ENCODE results near the gene MUC6. TPM values are rescaled to one million over a fixed set of nuclear protein-coding genes. Genes with fewer than 3 reads are reported as not detected.
A peak's percentile ranks its signal among the peaks of the same experiment; 100 is the strongest.

Gene MUC6
- total RNA-seq, 2 experiments from 2014 or later: not detected

GRCh38 chr11:1048375-1049070 is 12.0 kb upstream of the MUC6 start:
- ATAC-seq (no peak), DNase-seq (no peak)
- intact Hi-C loops (cut with DNase I, micrococcal nuclease): no loop called here
- H3K4me3 Mint-ChIP-seq: no peak overlapping the region
- H3K36me3 Mint-ChIP-seq (ENCODE audit: low read depth): no peaks in the 10 kb centered on the region
- peaks cover 4% of the 10 kb centered on the region for H3K27me3 Mint-ChIP-seq
- no peak overlapping the region for H3K27ac Mint-ChIP-seq
- POLR2A ChIA-PET: no interaction called here
- H3K4me1 Mint-ChIP-seq: no peaks in the 10 kb centered on the region
- CTCF ChIA-PET: no interaction called here
- no peaks in the 10 kb centered on the region for H3K9me3 Mint-ChIP-seq (ENCODE audit: low read depth)

- Mint-ChIP-seq H3K4me1 (no peaks in the 10 kb centered on the region), H3K27ac (no peak overlapping the region), H3K36me3 (ENCODE audit: low read depth) (no peaks in the 10 kb centered on the region), H3K27me3 (peaks cover 4% of the 10 kb centered on the region), H3K4me3 (no peak overlapping the region), H3K9me3 (ENCODE audit: low read depth) (no peaks in the 10 kb centered on the region)
- ChIA-PET CTCF (no interaction called here), POLR2A (no interaction called here)
- no peak for DNase-seq
- intact Hi-C loops (cut with DNase I, micrococcal nuclease): no loop called here
- ATAC-seq: no peak
Measured at GRCh38 chr11:1047595-1048156, 11.2 kb upstream of the MUC6 start.

- CTCF ChIA-PET: no interaction called here
Measured at GRCh38 chr11:1044160-1044559, 7.6 kb upstream of the MUC6 start.

GRCh38 chr11:1043563-1044096 is 7.1 kb upstream of the MUC6 start:
- peaks cover 4% of the 10 kb centered on the region for H3K27me3 Mint-ChIP-seq
- ATAC-seq (no peak), DNase-seq (no peak)
- H3K27ac Mint-ChIP-seq: no peak overlapping the region
- ChIA-PET CTCF (no interaction called here), POLR2A (no interaction called here)
- H3K36me3 Mint-ChIP-seq (ENCODE audit: low read depth): no peaks in the 10 kb centered on the region
- no peaks in the 10 kb centered on the region for H3K4me1 Mint-ChIP-seq
- H3K9me3 Mint-ChIP-seq (ENCODE audit: low read depth): no peaks in the 10 kb centered on the region
- no peak overlapping the region for H3K4me3 Mint-ChIP-seq
- intact Hi-C loops (cut with DNase I, micrococcal nuclease): no loop called here

More at GRCh38 chr11:1044160-1044559, 7.6 kb upstream of the MUC6 start:
- DNase-seq (no peak), ATAC-seq (no peak)
- Mint-ChIP-seq H3K4me1 (no peaks in the 10 kb centered on the region), H3K36me3 (ENCODE audit: low read depth) (no peaks in the 10 kb centered on the region), H3K4me3 (no peak overlapping the region), H3K9me3 (ENCODE audit: low read depth) (no peaks in the 10 kb centered on the region), H3K27ac (no peak overlapping the region), H3K27me3 (peaks cover 4% of the 10 kb centered on the region)
- POLR2A ChIA-PET: no interaction called here
- intact Hi-C loops (cut with DNase I, micrococcal nuclease): no loop called here

- H3K4me3 Mint-ChIP-seq: no peak overlapping the region
- peaks cover 2% of the 10 kb centered on the region for H3K27me3 Mint-ChIP-seq
- no peaks in the 10 kb centered on the region for H3K36me3 Mint-ChIP-seq (ENCODE audit: low read depth)
- H3K27ac Mint-ChIP-seq: no peak overlapping the region
- intact Hi-C loops (cut with DNase I, micrococcal nuclease): no loop called here
- POLR2A ChIA-PET: no interaction called here
- CTCF ChIA-PET: no interaction called here
- no peaks in the 10 kb centered on the region for H3K4me1 Mint-ChIP-seq
- H3K9me3 Mint-ChIP-seq (ENCODE audit: low read depth): no peaks in the 10 kb centered on the region
- no peak for ATAC-seq
- peak; percentile 0 for DNase-seq
Measured at GRCh38 chr11:1042626-1043562, 6.4 kb upstream of the MUC6 start.

GRCh38 chr11:1041936-1042608 is 5.6 kb upstream of the MUC6 start:
- Mint-ChIP-seq H3K9me3 (ENCODE audit: low read depth) (no peaks in the 10 kb centered on the region), H3K4me1 (no peaks in the 10 kb centered on the region), H3K27me3 (no peaks in the 10 kb centered on the region), H3K36me3 (ENCODE audit: low read depth) (no peaks in the 10 kb centered on the region), H3K4me3 (no peak overlapping the region), H3K27ac (no peak overlapping the region)
- intact Hi-C loops (cut with DNase I, micrococcal nuclease): no loop called here
- ATAC-seq (no peak), DNase-seq (peak; percentile 2)
- CTCF ChIA-PET: interaction anchor here (0.6 kb wide), 1 partner anchor 20 kb away, joined by 3 read pairs; no protein-coding TSS in a partner anchor
- POLR2A ChIA-PET: no interaction called here

GRCh38 chr11:1041471-1041870 is 5.0 kb upstream of the MUC6 start:
- Mint-ChIP-seq H3K27me3 (no peaks in the 10 kb centered on the region), H3K27ac (no peak overlapping the region), H3K36me3 (ENCODE audit: low read depth) (no peaks in the 10 kb centered on the region), H3K4me3 (no peak overlapping the region), H3K4me1 (no peaks in the 10 kb centered on the region), H3K9me3 (ENCODE audit: low read depth) (no peaks in the 10 kb centered on the region)
- intact Hi-C loops (cut with DNase I, micrococcal nuclease): no loop called here
- DNase-seq (no peak), ATAC-seq (no peak)
- ChIA-PET CTCF (interaction anchor here (0.6 kb wide), 1 partner anchor 20 kb away, joined by 3 read pairs; no protein-coding TSS in a partner anchor), POLR2A (no interaction called here)

- intact Hi-C loops (cut with DNase I, micrococcal nuclease): no loop called here
- no peak for ATAC-seq
- CTCF ChIA-PET: interaction anchor here (0.6 kb wide), 1 partner anchor 21 kb away, joined by 3 read pairs; no protein-coding TSS in a partner anchor
- Mint-ChIP-seq H3K4me1 (no peaks in the 10 kb centered on the region), H3K27ac (no peak overlapping the region), H3K27me3 (no peaks in the 10 kb centered on the region), H3K9me3 (ENCODE audit: low read depth) (no peaks in the 10 kb centered on the region), H3K4me3 (no peak overlapping the region), H3K36me3 (ENCODE audit: low read depth) (no peaks in the 10 kb centered on the region)
- no peak for DNase-seq
- POLR2A ChIA-PET: no interaction called here
Measured at GRCh38 chr11:1041149-1041467, 4.6 kb upstream of the MUC6 start.

GRCh38 chr11:1040428-1041148 is 4.1 kb upstream of the MUC6 start:
- no peaks in the 10 kb centered on the region for H3K9me3 Mint-ChIP-seq (ENCODE audit: low read depth)
- no peaks in the 10 kb centered on the region for H3K36me3 Mint-ChIP-seq (ENCODE audit: low read depth)
- intact Hi-C loops (cut with DNase I, micrococcal nuclease): no loop called here
- POLR2A ChIA-PET: no interaction called here
- no peaks in the 10 kb centered on the region for H3K27me3 Mint-ChIP-seq
- CTCF ChIA-PET: no interaction called here
- H3K4me3 Mint-ChIP-seq: no peak overlapping the region
- H3K27ac Mint-ChIP-seq: no peak overlapping the region
- ATAC-seq (no peak), DNase-seq (no peak)
- no peaks in the 10 kb centered on the region for H3K4me1 Mint-ChIP-seq

- ATAC-seq: no peak
- Mint-ChIP-seq H3K4me3 (no peak overlapping the region), H3K27ac (no peak overlapping the region), H3K27me3 (no peaks in the 10 kb centered on the region), H3K4me1 (no peaks in the 10 kb centered on the region), H3K9me3 (ENCODE audit: low read depth) (no peaks in the 10 kb centered on the region), H3K36me3 (ENCODE audit: low read depth) (no peaks in the 10 kb centered on the region)
- intact Hi-C loops (cut with DNase I, micrococcal nuclease): no loop called here
- CTCF ChIA-PET: no interaction called here
- POLR2A ChIA-PET: no interaction called here
- no peak for DNase-seq
Measured at GRCh38 chr11:1039481-1040427, 3.2 kb upstream of the MUC6 start.
